Measurements from ENCODE around the gene ZNF214. TPM values are rescaled to one million over a fixed set of nuclear protein-coding genes. Genes with fewer than 3 reads are reported as not detected.
A peak's percentile ranks its signal among the peaks of the same experiment; 100 is the strongest.

ZNF214 gene
- not detected for total RNA-seq

DNA sequence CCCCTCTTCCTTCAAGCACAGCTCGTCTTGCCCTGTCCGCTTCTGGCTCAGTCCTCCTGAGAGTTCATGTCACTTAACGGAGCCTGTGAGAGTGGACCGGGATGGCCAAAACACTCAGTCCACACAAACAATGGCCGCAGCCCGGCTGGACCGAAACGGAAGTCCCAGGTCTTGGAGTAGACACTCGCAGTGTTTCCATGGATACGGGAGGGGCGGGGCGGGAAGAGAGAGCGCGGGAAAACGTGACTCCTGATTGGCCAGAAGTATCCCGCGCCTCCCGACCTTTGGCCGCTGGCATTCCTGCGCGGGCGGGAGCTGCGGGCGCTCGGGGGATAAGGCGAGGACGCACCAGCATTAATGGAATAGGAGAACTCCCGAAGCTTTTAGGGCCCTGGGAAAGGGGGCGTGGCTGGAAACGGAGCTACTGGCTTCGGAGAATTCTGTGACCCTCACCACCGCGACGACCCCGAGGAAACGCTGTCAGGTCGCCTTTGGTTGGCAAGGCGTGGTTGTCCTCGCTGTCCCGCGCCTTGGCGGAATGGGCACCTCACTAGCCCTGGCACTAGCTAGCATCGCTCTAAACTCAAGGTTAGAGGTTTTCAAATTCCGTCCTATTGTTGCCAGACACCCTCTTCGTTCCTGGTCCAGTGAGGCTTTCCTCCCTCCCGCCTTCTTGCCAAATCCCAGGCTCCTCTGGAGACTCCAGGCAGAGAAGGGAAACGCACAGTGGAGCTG is at the start of gene ZNF214, which contains the start of gene NLRP14:
Gene ZNF214, minus strand, starts transcription at position 164 of the 735 bp plus-strand sequence. CDS start 17,511 bp downstream, outside the sequence.
Gene NLRP14, plus strand, starts transcription at position 297 of the 735 bp plus-strand sequence. CDS start 18,108 bp downstream, outside the sequence.
- Histone ChIP-seq H3K27me3 (no peaks in the 10 kb centered on the region), H3K4me1 (peaks cover 0 to 8% of the 10 kb centered on the region in 2 donors), H3K27ac (peak within 1 kb of the TSS; percentile 67 to 83), H3K4me3 (peak within 1 kb of the TSS; percentile 71 to 75), H3K9me3 (no peaks in the 10 kb centered on the region), H3K36me3 (no peaks in the 10 kb centered on the region)
- TF ChIP-seq CTCF (IDR thresholded peaks at IDR 0.05), result no peak
- peak; percentile 58 to 96 for DNase-seq (ENCODE audit: low spot score in 2 of 2)
- intact Hi-C loops (cut with DNase I), result no loop called here

DNA sequence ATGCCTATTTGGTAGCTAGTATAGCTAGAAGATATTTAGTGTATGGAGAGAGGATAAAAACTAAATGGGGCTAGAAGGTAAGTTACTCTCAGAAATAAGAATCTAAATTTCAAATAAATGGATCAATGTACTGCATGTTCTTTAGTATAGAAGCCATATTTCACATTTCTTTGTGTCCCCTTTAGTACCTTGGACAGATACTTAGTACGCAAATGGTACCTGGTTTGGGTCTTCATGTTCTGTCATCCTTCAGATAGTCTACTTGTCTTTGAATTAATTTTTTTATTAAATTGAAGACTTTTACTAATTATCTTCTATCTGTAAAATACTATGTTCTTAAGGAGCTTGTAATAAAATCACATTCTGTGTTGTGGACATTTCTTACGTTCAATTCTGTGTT is 42.4 kb upstream of the ZNF214 start:
- no peak for DNase-seq (ENCODE audit: low spot score in 2 of 2)
- no peak for TF ChIP-seq CTCF (IDR thresholded peaks at IDR 0.05)
- Histone ChIP-seq H3K27me3 (no peaks in the 10 kb centered on the region), H3K9me3 (no peaks in the 10 kb centered on the region), H3K4me1 (no peaks in the 10 kb centered on the region), H3K36me3 (no peaks in the 10 kb centered on the region), H3K4me3 (no peak overlapping the region), H3K27ac (no peak overlapping the region)
- intact Hi-C loops (cut with DNase I), result no loop called here

- intact Hi-C loops (cut with DNase I), result no loop called here
- no peaks in the 10 kb centered on the region for H3K9me3 ChIP-seq
- no peaks in the 10 kb centered on the region for H3K4me1 ChIP-seq
- DNase-seq (ENCODE audit: low spot score in 2 of 2), result no peak
- H3K27me3 ChIP-seq, result no peaks in the 10 kb centered on the region
- H3K4me3 ChIP-seq, result no peak overlapping the region
- H3K36me3 ChIP-seq, result no peaks in the 10 kb centered on the region
- TF ChIP-seq CTCF (IDR thresholded peaks at IDR 0.05), result no peak
- no peak overlapping the region for H3K27ac ChIP-seq
Measured at GRCh38 chr11:7060868-7061267, 40.7 kb upstream of the ZNF214 start.

DNA sequence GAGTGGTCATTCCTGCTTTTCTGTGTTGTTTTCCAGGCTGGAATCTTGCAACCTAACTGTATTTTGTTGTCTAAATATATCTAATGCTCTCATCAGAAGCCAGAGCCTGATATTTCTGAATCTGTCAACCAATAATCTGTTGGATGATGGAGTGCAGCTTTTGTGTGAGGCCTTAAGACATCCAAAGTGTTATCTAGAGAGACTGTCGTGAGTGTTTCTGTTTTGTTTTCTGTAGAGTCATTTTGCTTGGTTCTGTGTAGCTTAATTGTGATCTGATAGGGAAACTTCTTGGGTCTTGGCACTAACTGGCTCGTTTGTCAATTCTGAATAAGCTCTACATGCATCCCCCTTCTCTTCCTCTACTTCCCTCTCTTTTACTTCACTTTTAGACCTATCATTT is 37.5 kb upstream of the ZNF214 start:
- no peak for DNase-seq (ENCODE audit: low spot score in 2 of 2)
- Histone ChIP-seq H3K27ac (no peak overlapping the region), H3K4me1 (no peaks in the 10 kb centered on the region), H3K27me3 (no peaks in the 10 kb centered on the region), H3K36me3 (no peaks in the 10 kb centered on the region), H3K4me3 (no peak overlapping the region), H3K9me3 (no peaks in the 10 kb centered on the region)
- no peak for TF ChIP-seq CTCF (IDR thresholded peaks at IDR 0.05)
- intact Hi-C loops (cut with DNase I), result no loop called here

- Histone ChIP-seq H3K4me1 (no peaks in the 10 kb centered on the region), H3K9me3 (no peaks in the 10 kb centered on the region), H3K36me3 (no peaks in the 10 kb centered on the region), H3K4me3 (no peak overlapping the region), H3K27ac (no peak overlapping the region), H3K27me3 (no peaks in the 10 kb centered on the region)
- DNase-seq (ENCODE audit: low spot score in 2 of 2), result no peak
- intact Hi-C loops (cut with DNase I), result no loop called here
- no peak for TF ChIP-seq CTCF (IDR thresholded peaks at IDR 0.05)
Measured at GRCh38 chr11:7056828-7057513, 36.8 kb upstream of the ZNF214 start.

All from ascending aorta (tissue), 2 donors.